Tibial artery (tissue), 4 donors: ENCODE data around the gene RANBP2.

Experiments
- DNase-seq, 2 donors: peaks; one replicate each; pipeline ENCODE4 v3.0.0-alpha.2; 2019
- H3K27ac ChIP-seq, 2 donors: fragments of 200-600 bp; sonication (generic) in 1 of 2; 1 replicate in 1 of 2; 2 replicates in 1 of 2; pipeline ENCODE4 v1.5.1; 2018 to 2019; ENCODE audit warnings: mild to moderate bottlenecking in 1 of 2
- H3K27me3 ChIP-seq, 2 donors: fragments of 200-600 bp; sonication (generic) in 1 of 2; one replicate each; pipeline versions ENCODE4 v1.5.1 to v1.6.0; 2016 to 2019
- H3K36me3 ChIP-seq, 3 donors: fragments of 200-600 bp; sonication (generic) in 2 of 3; one replicate each; pipeline ENCODE4 v1.5.1; 2016 to 2019; ENCODE audit warnings: mild to moderate bottlenecking in 2 of 3
- H3K4me1 ChIP-seq, 4 donors: fragments of 200-600 bp; sonication (generic) in 2 of 4; 1 replicate in 3 of 4; 2 replicates in 1 of 4; pipeline ENCODE4 v1.5.1; 2016 to 2019
- H3K4me3 ChIP-seq, 2 donors: fragments of 200-600 bp; sonication (generic) in 1 of 2; 1 replicate in 1 of 2; 2 replicates in 1 of 2; pipeline ENCODE4 v1.5.1; 2018 to 2019; ENCODE audit warnings: mild to moderate bottlenecking in 2 of 2
- H3K9me3 ChIP-seq, 3 donors: fragments of 200-600 bp; sonication (generic) in 1 of 3; one replicate each; pipeline ENCODE4 v1.5.1; 2016 to 2019
- intact Hi-C: fragments of 100-400 bp; cut with DNase I; formaldehyde crosslinking; loops from one replicate; pipeline ENCODE4 v1.15.0; 2023; ENCODE audit warnings: low total_unique reads
- TF ChIP-seq, protein P1 (sequence below), 2 experiments: fragments of 200-600 bp in 1 of 2; fragments of 450-650 bp in 1 of 2; IDR thresholded peaks; one replicate each; pipeline ENCODE4 v1.5.1; 2017 to 2019; ENCODE audit warnings: antibody characterized with exemption in 2 of 2, mild to moderate bottlenecking in 1 of 2, moderate library complexity in 1 of 2

RANBP2 gene

GRCh38 chr2:108809936-108810335 is 90.7 kb downstream of the RANBP2 start:
- Histone ChIP-seq H3K27me3 (no peaks in the 10 kb centered on the region), H3K4me1 (no peaks in the 10 kb centered on the region), H3K36me3 (peaks cover 0 to 22% (median 10%) of the 10 kb centered on the region in 3 donors), H3K27ac (no peak overlapping the region), H3K4me3 (no peak overlapping the region), H3K9me3 (peaks cover 0 to 7% (median 4%) of the 10 kb centered on the region in 3 donors)
- DNase-seq: no peak
- TF ChIP-seq, protein P1, sequence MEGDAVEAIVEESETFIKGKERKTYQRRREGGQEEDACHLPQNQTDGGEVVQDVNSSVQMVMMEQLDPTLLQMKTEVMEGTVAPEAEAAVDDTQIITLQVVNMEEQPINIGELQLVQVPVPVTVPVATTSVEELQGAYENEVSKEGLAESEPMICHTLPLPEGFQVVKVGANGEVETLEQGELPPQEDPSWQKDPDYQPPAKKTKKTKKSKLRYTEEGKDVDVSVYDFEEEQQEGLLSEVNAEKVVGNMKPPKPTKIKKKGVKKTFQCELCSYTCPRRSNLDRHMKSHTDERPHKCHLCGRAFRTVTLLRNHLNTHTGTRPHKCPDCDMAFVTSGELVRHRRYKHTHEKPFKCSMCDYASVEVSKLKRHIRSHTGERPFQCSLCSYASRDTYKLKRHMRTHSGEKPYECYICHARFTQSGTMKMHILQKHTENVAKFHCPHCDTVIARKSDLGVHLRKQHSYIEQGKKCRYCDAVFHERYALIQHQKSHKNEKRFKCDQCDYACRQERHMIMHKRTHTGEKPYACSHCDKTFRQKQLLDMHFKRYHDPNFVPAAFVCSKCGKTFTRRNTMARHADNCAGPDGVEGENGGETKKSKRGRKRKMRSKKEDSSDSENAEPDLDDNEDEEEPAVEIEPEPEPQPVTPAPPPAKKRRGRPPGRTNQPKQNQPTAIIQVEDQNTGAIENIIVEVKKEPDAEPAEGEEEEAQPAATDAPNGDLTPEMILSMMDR (IDR thresholded peaks at IDR 0.05): no peak
- intact Hi-C loops: no loop called here

- no peak overlapping the region for H3K4me3 ChIP-seq
- TF ChIP-seq, protein P1 (IDR thresholded peaks at IDR 0.05): no peak
- no peak overlapping the region for H3K27ac ChIP-seq
- intact Hi-C loops: no loop called here
- DNase-seq: no peak
- H3K36me3 ChIP-seq: peaks cover 5 to 25% (median 15%) of the 10 kb centered on the region in 3 donors
- H3K9me3 ChIP-seq: peaks cover 0 to 7% (median 4%) of the 10 kb centered on the region in 3 donors
- no peaks in the 10 kb centered on the region for H3K4me1 ChIP-seq
- no peaks in the 10 kb centered on the region for H3K27me3 ChIP-seq
Measured at GRCh38 chr2:108810993-108811957, 92.0 kb downstream of the RANBP2 start.

DNA sequence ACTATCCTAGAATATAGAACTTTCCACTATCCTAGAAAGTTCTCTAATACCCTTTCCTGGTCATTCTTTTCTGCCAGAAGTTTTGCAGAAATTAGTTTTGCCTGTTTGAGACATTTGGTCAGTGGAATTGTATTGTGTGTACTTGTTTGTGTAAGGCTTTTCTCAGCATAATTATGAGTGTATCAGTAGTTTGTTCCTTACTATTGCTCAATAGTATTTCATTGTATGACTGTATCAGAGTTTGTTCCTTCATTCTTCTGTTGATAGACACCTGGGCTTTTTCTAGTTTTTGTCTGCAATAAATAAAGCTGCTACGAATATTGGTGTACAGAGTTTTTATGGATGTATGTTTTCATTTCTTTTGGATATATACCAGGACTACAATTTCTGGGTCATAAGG is 94.5 kb downstream of the RANBP2 start:
- intact Hi-C loops: no loop called here
- Histone ChIP-seq H3K27me3 (no peaks in the 10 kb centered on the region), H3K36me3 (peaks cover 18 to 32% (median 18%) of the 10 kb centered on the region in 3 donors), H3K9me3 (peaks cover 0 to 7% (median 4%) of the 10 kb centered on the region in 3 donors), H3K4me3 (no peak overlapping the region), H3K27ac (no peak overlapping the region), H3K4me1 (no peaks in the 10 kb centered on the region)
- TF ChIP-seq, protein P1 (IDR thresholded peaks at IDR 0.05): no peak
- no peak for DNase-seq

GRCh38 chr2:108820482-108820881 is 101.2 kb downstream of the RANBP2 start:
- H3K27ac ChIP-seq: no peak overlapping the region
- no peak for DNase-seq
- intact Hi-C loops: no loop called here

GRCh38 chr2:108823286-108823685 is 104.0 kb downstream of the RANBP2 start:
- no peak for DNase-seq
- no peak overlapping the region for H3K4me3 ChIP-seq
- H3K9me3 ChIP-seq: peaks cover 0 to 8% (median 0%) of the 10 kb centered on the region in 3 donors
- TF ChIP-seq, protein P1 (IDR thresholded peaks at IDR 0.05): no peak
- H3K27ac ChIP-seq: no peak overlapping the region
- intact Hi-C loops: no loop called here
- peaks cover 0 to 10% (median under 1%) of the 10 kb centered on the region in 3 donors for H3K36me3 ChIP-seq
- H3K4me1 ChIP-seq: no peaks in the 10 kb centered on the region
- H3K27me3 ChIP-seq: no peaks in the 10 kb centered on the region

More at GRCh38 chr2:108820482-108820881, 101.2 kb downstream of the RANBP2 start:
- H3K4me1 ChIP-seq: no peaks in the 10 kb centered on the region
- peaks cover 0 to 8% (median 0%) of the 10 kb centered on the region in 3 donors for H3K9me3 ChIP-seq
- no peaks in the 10 kb centered on the region for H3K27me3 ChIP-seq
- TF ChIP-seq, protein P1 (IDR thresholded peaks at IDR 0.05): no peak
- H3K4me3 ChIP-seq: no peak overlapping the region
- peaks cover 18 to 23% (median 21%) of the 10 kb centered on the region in 3 donors for H3K36me3 ChIP-seq
